ENCODE data around the gene ISY1. TPM values are rescaled to one million over a fixed set of nuclear protein-coding genes. Genes with fewer than 3 reads are reported as not detected.
"Not testable (repeated sequence)": the region's sequence is repeated elsewhere in the genome, so short reads cannot be mapped to it uniquely, and the experiment has no call there.

The ISY1 gene
- total RNA-seq, 2 experiments from 2014 or later: 56.9 to 60.9 TPM

GRCh38 chr3:129088312-129088711 is 72.6 kb downstream of the ISY1 start:
- DNase-seq; H3K4me3 Mint-ChIP-seq; POLR2A ChIA-PET; H3K9me3 Mint-ChIP-seq; H3K27ac Mint-ChIP-seq; CTCF ChIA-PET; H3K36me3 Mint-ChIP-seq (ENCODE audit: low read depth); H3K27me3 Mint-ChIP-seq; H3K4me1 Mint-ChIP-seq: not testable (repeated sequence)

DNA sequence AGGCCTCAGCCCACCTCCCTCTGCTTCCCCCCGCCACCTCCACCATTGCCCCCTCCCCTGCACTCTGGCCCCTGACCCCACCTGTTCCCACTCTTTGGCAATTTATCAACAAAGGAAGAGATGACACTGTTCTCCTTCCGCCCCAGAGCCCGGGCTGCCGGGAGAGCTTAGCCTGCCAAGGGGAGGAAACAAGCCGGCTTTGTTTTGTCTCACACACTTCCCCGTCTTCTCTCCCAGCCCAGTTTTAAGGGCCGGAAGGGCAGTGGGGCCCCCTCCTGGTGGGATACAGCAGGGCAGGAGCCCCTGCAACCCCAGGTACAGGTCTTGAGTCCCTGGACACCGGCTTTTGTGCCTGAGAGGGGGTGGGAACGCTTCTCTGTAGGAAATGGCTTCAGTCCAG is 73.0 kb downstream of the ISY1 start:
- H3K4me1 Mint-ChIP-seq; H3K27me3 Mint-ChIP-seq; H3K9me3 Mint-ChIP-seq; POLR2A ChIA-PET; H3K36me3 Mint-ChIP-seq (ENCODE audit: low read depth); H3K4me3 Mint-ChIP-seq; H3K27ac Mint-ChIP-seq; DNase-seq: not testable (repeated sequence)
- CTCF ChIA-PET: interaction anchor here (1.1 kb wide), 1 partner anchor 158 kb away, joined by 3 read pairs; no protein-coding TSS in a partner anchor

- no peaks in the 10 kb centered on the region for H3K9me3 Mint-ChIP-seq
- H3K27ac Mint-ChIP-seq: no peak overlapping the region
- H3K4me3 Mint-ChIP-seq: no peak overlapping the region
- H3K4me1 Mint-ChIP-seq: peaks cover 2% of the 10 kb centered on the region
- no peak for DNase-seq
- ChIA-PET POLR2A (no interaction called here), CTCF (interaction anchor here (1.1 kb wide), 1 partner anchor 159 kb away, joined by 3 read pairs; no protein-coding TSS in a partner anchor)
- peaks cover 2% of the 10 kb centered on the region for H3K36me3 Mint-ChIP-seq (ENCODE audit: low read depth)
- H3K27me3 Mint-ChIP-seq: no peaks in the 10 kb centered on the region
These were observed 73.6 kb downstream of the ISY1 start for GRCh38 chr3:129087138-129087702.

DNA sequence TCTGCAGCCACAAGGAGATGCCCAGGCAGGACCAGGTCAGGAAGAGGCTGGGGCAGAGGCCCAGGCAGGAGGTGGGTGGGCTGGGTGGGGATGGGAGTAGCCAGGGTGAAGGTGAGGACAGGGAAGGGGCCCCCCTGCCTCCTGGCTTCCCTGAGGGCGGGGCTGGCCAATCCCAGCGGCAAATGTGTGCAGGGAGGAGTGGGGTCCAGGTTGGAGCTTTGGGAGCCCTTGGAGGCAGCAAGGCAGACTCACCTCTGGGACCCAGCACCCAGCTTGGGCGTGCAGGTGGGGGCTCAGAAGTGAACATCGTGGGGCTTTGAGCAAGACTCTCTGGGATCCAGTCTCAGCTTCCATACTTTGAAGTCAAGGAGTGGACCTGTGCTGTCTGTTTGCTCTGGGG is 75.0 kb downstream of the ISY1 start:
- H3K36me3 Mint-ChIP-seq (ENCODE audit: low read depth): no peaks in the 10 kb centered on the region
- no peak for DNase-seq
- H3K4me1 Mint-ChIP-seq: peaks cover 14% of the 10 kb centered on the region
- POLR2A ChIA-PET: no interaction called here
- H3K9me3 Mint-ChIP-seq: no peaks in the 10 kb centered on the region
- H3K4me3 Mint-ChIP-seq: no peak overlapping the region
- CTCF ChIA-PET: interaction anchor here (0.8 to 1.3 kb wide), 3 partner anchors 10 to 58 kb away, joined by 3 to 4 read pairs (median 3); no protein-coding TSS in a partner anchor
- no peak overlapping the region for H3K27ac Mint-ChIP-seq
- H3K27me3 Mint-ChIP-seq: no peaks in the 10 kb centered on the region

DNA sequence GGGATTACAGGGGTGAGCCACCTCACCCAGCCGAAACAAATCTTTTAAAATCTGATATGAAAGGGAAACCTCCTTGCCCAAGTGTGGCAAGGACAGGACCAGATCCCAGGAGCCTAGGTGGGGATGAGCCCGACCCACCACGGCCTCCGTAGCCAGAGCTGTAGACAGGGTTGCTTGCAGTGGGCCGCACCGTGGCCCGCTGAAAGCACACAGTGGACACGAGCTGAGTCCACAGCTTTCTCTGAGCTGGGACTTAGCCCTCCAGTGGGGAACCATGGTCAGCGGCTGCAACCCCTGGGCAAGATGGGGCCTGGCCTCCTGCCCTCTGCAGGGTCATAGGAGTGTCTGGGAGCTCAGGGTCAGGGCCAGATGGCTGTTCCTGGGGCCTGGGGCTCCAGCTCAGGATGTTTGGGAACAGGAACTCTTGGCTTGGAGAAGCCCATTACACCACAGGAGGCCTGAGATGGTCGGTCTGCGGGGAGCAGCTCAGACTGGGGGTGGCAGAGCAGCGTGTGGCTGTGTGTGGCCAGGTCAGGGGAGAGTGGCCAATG is 75.6 kb downstream of the ISY1 start:
- no peak overlapping the region for H3K27ac Mint-ChIP-seq
- no peaks in the 10 kb centered on the region for H3K36me3 Mint-ChIP-seq (ENCODE audit: low read depth)
- DNase-seq: no peak
- no peak overlapping the region for H3K4me3 Mint-ChIP-seq
- POLR2A ChIA-PET: no interaction called here
- no peaks in the 10 kb centered on the region for H3K27me3 Mint-ChIP-seq
- H3K9me3 Mint-ChIP-seq: no peaks in the 10 kb centered on the region
- peaks cover 14% of the 10 kb centered on the region for H3K4me1 Mint-ChIP-seq
- CTCF ChIA-PET: interaction anchor here (0.8 to 2.6 kb wide), 6 partner anchors 10 to 160 kb away, joined by 3 to 7 read pairs (median 4); no protein-coding TSS in a partner anchor

DNA sequence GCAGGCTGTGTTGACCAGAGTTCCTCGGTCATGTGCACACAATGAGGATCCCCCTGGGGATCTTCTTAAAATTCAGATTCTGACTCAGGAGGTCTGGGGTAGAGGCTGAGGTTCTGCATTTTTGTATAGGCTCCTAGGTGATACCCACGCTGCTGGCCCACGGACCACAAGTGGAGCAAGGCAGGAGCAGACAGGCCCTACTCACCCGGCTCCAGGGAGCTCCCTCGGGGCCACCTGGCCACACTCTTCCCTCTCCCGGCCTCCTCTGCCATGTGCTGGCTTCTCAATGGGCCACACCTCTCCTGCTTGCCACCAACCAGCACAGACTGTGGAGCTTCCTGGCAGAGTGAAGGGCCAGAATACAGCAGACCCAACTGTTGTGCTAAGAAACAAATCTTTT is 76.4 kb downstream of the ISY1 start:
- Mint-ChIP-seq H3K4me1 (peaks cover 14% of the 10 kb centered on the region), H3K27ac (no peak overlapping the region), H3K4me3 (no peak overlapping the region), H3K9me3 (no peaks in the 10 kb centered on the region), H3K27me3 (no peaks in the 10 kb centered on the region), H3K36me3 (ENCODE audit: low read depth) (no peaks in the 10 kb centered on the region)
- POLR2A ChIA-PET: no interaction called here
- CTCF ChIA-PET: interaction anchor here (0.9 to 2.6 kb wide), 4 partner anchors 9 to 161 kb away, joined by 3 to 7 read pairs (median 4); no protein-coding TSS in a partner anchor
- DNase-seq: no peak

DNA sequence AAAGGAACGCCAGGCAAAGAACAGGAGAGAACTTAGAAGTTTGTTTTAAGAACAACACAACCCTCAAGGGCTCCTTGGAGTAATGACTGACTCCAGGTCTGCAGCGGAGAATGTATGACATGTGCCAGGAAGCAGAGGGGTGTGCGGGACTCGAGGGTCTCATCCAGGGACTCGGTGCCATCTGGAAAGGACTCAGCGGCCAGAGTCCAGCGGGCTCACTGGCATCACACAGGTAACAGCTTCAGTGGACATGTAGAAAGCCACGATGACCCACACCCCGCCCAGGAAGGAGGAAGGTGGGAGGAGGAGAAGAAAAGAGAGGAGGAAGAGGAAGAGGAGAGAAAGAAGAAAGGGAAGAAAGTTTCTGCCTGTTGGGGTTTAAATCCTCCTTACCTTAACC is 78.8 kb downstream of the ISY1 start:
- Mint-ChIP-seq H3K27me3 (no peaks in the 10 kb centered on the region), H3K9me3 (no peaks in the 10 kb centered on the region), H3K27ac (no peak overlapping the region), H3K4me3 (no peak overlapping the region), H3K36me3 (ENCODE audit: low read depth) (no peaks in the 10 kb centered on the region), H3K4me1 (peaks cover 14% of the 10 kb centered on the region)
- ChIA-PET CTCF (no interaction called here), POLR2A (no interaction called here)
- no peak for DNase-seq

DNA sequence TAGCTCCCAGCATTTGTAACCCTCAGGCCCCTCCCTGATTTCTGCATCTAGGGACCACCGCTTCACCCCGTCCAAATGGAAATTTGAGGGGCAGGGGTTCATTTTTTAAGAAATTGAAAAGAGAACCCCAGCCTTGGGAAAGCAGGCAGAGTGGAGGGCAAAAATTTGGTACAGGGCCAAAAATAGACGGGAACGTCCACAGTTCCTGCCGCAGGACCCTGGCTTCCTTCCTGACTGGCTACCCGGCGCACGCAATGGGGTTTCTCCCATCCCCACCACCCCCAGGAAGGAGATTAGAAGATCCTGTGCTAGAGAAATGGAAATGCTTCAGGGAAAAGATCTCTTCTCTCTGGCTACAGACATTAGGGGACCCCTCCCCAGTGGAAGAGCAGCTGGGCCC is 79.4 kb downstream of the ISY1 start:
- Mint-ChIP-seq H3K27me3 (no peaks in the 10 kb centered on the region), H3K4me3 (no peak overlapping the region), H3K36me3 (ENCODE audit: low read depth) (no peaks in the 10 kb centered on the region), H3K9me3 (no peaks in the 10 kb centered on the region), H3K27ac (no peak overlapping the region), H3K4me1 (peaks cover 14% of the 10 kb centered on the region)
- ChIA-PET CTCF (interaction anchor here (1.4 kb wide), 1 partner anchor 10 kb away, joined by 4 read pairs; no protein-coding TSS in a partner anchor), POLR2A (no interaction called here)
- no peak for DNase-seq

DNA sequence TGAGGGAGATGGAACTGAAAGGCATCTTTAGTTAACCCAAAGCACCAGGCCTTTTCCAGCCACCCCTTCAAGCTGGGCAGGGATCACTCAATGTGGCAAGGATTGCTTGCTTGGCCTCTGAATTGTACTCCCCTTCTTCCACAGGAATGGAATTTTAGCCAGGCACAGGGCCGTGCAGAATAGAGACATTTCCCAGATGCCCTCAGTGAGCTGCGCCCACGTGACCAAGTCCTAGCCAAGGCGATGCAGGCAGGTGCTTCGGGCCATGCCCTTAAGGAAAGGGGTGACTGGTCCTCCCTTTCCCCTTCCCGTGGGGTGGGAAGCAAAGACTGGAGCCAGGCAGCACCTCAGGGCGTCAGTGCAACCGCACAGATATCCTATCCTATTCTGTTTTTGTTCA is 82.4 kb downstream of the ISY1 start:
- Mint-ChIP-seq H3K27ac (no peak overlapping the region), H3K27me3 (no peaks in the 10 kb centered on the region)

More for the DNA sequence above, 82.4 kb downstream of the ISY1 start:
- CTCF ChIA-PET: interaction anchor here (1.0 kb wide), 1 partner anchor 233 kb away, joined by 6 read pairs; no protein-coding TSS in a partner anchor
- Mint-ChIP-seq H3K4me1 (peaks cover 14% of the 10 kb centered on the region), H3K9me3 (no peaks in the 10 kb centered on the region), H3K4me3 (no peak overlapping the region), H3K36me3 (ENCODE audit: low read depth) (no peaks in the 10 kb centered on the region)
- POLR2A ChIA-PET: no interaction called here
- DNase-seq: no peak

Other genes with a start within 250 kb of the ISY1 start
- gene CFAP92, start 167.0 kb downstream of the ISY1 start, total RNA-seq: under 1 TPM in 1 of 2 experiments, not detected in 1; 0.10 TPM
- gene EFCC1, start 159.8 kb downstream of the ISY1 start, total RNA-seq: under 1 TPM in 1 of 2 experiments, not detected in 1; 0.07 TPM
- gene GP9, start 100.3 kb downstream of the ISY1 start, total RNA-seq: not detected
- 10 to 100 TPM; 52.0 to 59.1 TPM for gene RAB43, start 39.3 kb downstream of the ISY1 start, total RNA-seq
- 100 to 1,000 TPM; 263 to 270 TPM for gene CNBP, start 22.8 kb upstream of the ISY1 start, total RNA-seq
- 100 to 1,000 TPM; 110 to 136 TPM for gene COPG1, start 88.5 kb upstream of the ISY1 start, total RNA-seq
- gene HMCES, start 117.8 kb upstream of the ISY1 start, total RNA-seq: 10 to 100 TPM; 45.5 to 51.2 TPM